Type B pancreatic cell (in vitro differentiated cells): ENCODE results near the gene MAPK13. TPM values are rescaled to one million over a fixed set of nuclear protein-coding genes. Genes with fewer than 3 reads are reported as not detected.
A peak's percentile ranks its signal among the peaks of the same experiment; 100 is the strongest.

Source experiments
- DNase-seq: peaks from one replicate; pipeline ENCODE4 v3.0.0; 2021; ENCODE audit warnings: mixed read lengths; ENCODE audit not compliant: unreplicated experiment; ENCODE audit errors: extremely low spot score
- H3K27ac Mint-ChIP-seq: 2 replicates; pipeline ENCODE4 v1.8.0; 2021; ENCODE audit warnings: mild to moderate bottlenecking, mixed read lengths
- H3K27me3 Mint-ChIP-seq: 2 replicates; pipeline ENCODE4 v1.8.0; 2021; ENCODE audit warnings: mixed read lengths
- H3K36me3 Mint-ChIP-seq: 2 replicates; pipeline ENCODE4 v1.8.0; 2021; ENCODE audit warnings: mixed read lengths
- H3K4me1 Mint-ChIP-seq: one replicate; pipeline ENCODE4 v1.8.0; 2021; ENCODE audit warnings: mixed read lengths; ENCODE audit not compliant: unreplicated experiment
- H3K4me3 Mint-ChIP-seq: 2 replicates; pipeline ENCODE4 v1.8.0; 2021; ENCODE audit warnings: mild to moderate bottlenecking, mixed read lengths
- H3K9me3 Mint-ChIP-seq: 2 replicates; pipeline ENCODE4 v1.8.0; 2021; ENCODE audit warnings: mixed read lengths
- total RNA-seq: library from RNA; stranded (reverse); gene quantifications from 2 replicates; pipeline ENCODE4 v1.2.1, GENCODE V29; 2021; ENCODE audit warnings: low replicate concordance
- TF ChIP-seq, protein P1 (sequence below): fragments of 200-600 bp; sonication (generic); conservative IDR thresholded peaks from 2 replicates; pipeline ENCODE4 v1.5.0; 2021; ENCODE audit warnings: antibody characterized with exemption, mild to moderate bottlenecking

MAPK13 gene
- total RNA-seq, 1 donor from 2014 or later = 29.4 TPM

DNA sequence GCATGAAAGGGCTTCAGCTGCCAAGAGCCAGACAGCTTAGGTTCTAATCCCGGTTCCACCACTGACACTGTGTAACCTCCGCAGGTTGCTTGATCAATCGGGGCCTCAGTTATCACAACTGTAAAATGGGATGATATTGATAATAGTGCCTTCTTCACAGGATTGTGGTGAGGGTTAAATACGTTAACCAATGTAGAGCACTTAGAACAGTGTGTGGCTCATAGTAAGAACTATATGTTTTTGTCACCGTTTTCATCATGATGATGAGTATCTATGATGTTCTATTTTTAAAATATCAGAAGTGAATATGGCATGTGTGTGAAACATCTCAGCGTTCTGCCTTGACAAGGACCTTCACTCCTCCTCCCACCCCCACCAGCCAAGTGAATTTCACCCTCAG lies 10.3 kb upstream of the MAPK13 start:
- Mint-ChIP-seq H3K36me3 (peaks cover 5% of the 10 kb centered on the region), H3K27ac (no peak overlapping the region), H3K4me1 (peaks cover 29% of the 10 kb centered on the region), H3K9me3 (no peaks in the 10 kb centered on the region), H3K4me3 (no peak overlapping the region), H3K27me3 (no peaks in the 10 kb centered on the region)
- TF ChIP-seq, protein P1, sequence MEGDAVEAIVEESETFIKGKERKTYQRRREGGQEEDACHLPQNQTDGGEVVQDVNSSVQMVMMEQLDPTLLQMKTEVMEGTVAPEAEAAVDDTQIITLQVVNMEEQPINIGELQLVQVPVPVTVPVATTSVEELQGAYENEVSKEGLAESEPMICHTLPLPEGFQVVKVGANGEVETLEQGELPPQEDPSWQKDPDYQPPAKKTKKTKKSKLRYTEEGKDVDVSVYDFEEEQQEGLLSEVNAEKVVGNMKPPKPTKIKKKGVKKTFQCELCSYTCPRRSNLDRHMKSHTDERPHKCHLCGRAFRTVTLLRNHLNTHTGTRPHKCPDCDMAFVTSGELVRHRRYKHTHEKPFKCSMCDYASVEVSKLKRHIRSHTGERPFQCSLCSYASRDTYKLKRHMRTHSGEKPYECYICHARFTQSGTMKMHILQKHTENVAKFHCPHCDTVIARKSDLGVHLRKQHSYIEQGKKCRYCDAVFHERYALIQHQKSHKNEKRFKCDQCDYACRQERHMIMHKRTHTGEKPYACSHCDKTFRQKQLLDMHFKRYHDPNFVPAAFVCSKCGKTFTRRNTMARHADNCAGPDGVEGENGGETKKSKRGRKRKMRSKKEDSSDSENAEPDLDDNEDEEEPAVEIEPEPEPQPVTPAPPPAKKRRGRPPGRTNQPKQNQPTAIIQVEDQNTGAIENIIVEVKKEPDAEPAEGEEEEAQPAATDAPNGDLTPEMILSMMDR = no peak
- no peak for DNase-seq

DNA sequence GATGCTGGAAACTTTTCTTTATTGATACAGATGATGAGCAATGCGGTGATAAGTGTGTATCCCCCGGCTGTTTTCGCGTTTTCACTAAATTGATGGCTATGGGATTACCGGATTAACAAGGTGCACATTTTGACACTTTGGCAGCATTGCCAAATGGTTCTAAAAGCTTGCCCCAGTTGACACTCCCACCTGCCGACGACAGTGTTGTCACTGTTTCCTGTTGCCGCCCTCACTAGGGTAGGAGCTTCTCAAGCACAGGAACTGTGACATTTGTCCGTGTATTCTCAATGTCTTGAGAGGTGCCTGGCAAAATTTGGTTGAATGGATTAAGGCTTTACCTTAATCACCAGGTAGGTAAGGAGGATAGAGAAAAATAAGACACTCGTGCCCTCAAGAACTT lies 9.8 kb upstream of the MAPK13 start:
- no peak for DNase-seq
- peak overlapping the region; percentile 12 for H3K27ac Mint-ChIP-seq
- H3K36me3 Mint-ChIP-seq = peaks cover 5% of the 10 kb centered on the region
- peaks cover 27% of the 10 kb centered on the region for H3K4me1 Mint-ChIP-seq
- H3K9me3 Mint-ChIP-seq = no peaks in the 10 kb centered on the region
- H3K4me3 Mint-ChIP-seq = no peak overlapping the region
- TF ChIP-seq, protein P1 = no peak
- no peaks in the 10 kb centered on the region for H3K27me3 Mint-ChIP-seq

- peaks cover 5% of the 10 kb centered on the region for H3K36me3 Mint-ChIP-seq
- no peak for DNase-seq
- peaks cover 27% of the 10 kb centered on the region for H3K4me1 Mint-ChIP-seq
- H3K9me3 Mint-ChIP-seq = no peaks in the 10 kb centered on the region
- H3K27ac Mint-ChIP-seq = peak overlapping the region; percentile 12
- TF ChIP-seq, protein P1 = no peak
- no peak overlapping the region for H3K4me3 Mint-ChIP-seq
- H3K27me3 Mint-ChIP-seq = peaks cover 3% of the 10 kb centered on the region
Measured at GRCh38 chr6:36120979-36121786, 9.1 kb upstream of the MAPK13 start.

DNA sequence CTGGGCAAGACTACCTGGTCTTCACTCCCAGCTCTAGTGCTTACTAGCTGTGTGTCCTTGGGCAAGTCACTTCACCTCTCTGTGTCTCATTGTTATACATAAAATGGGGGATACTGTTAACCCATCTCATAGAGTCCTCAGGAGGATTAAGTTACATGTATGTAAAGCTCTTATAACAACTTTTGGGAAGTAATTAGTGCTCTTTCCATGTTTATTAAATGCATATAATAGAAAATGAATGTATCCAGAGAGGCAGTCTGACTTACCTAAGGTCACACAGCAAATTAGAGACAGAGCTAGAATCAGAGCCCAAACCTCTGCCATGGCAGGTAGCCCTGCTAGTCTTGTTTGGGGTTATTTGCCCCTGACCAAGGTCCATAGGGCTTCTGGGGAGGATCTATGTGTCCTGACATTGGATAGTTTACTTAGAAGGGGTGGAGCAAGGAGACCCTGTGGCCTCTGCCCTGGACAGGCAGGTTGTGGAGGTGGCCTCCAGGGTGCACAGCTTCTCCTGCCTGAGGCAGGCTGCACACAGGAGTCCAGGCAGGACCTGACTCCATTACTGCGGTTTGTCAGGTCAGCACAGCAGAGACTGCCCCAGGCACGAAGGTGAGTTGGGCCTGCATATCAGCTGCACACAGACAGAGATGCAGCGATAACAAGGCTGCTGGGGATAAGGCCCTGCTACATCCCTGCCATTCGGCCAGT lies 8.4 kb upstream of the MAPK13 start:
- Mint-ChIP-seq H3K4me1 (peaks cover 27% of the 10 kb centered on the region), H3K4me3 (no peak overlapping the region), H3K36me3 (no peaks in the 10 kb centered on the region), H3K27me3 (peaks cover 6% of the 10 kb centered on the region), H3K9me3 (no peaks in the 10 kb centered on the region), H3K27ac (no peak overlapping the region)
- TF ChIP-seq, protein P1 = no peak
- DNase-seq = no peak

DNA sequence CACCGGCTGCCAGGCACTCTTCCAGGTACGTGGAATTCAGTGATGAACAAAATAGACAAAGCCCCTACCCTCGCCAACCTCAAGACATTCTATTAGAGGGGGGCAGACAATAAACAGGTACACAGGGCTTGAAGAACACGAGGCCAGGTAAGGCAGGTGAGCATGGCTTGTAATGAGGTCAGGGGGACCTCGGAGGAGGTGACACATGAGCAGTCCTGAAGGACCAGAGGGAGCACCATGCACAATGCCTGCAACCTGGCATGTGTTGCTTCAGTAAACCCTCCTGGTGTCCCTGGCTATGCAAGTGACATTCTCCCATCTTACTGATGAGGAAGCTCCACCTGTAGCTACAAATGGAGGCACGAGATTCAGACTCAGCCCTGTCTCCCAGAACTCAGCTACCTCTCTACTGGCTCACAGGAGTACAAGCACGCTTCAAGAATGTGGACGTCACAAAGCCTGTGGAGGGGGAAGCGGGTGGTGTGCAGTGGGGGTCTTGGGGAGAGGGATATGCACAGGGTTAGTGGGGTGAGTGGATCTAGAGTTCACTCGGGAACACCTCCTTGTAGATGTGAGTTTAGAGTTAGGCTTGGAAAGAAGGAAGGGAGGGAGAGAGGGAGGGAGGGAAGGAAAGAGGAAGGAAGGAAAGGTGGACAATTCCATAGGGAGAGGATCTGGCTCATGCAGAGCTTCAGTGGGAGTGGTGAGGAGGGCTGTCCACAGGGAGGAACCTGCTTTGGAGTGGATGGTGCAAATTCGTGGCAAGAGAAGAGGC lies 7.6 kb upstream of the MAPK13 start:
- DNase-seq = no peak
- Mint-ChIP-seq H3K27ac (peak overlapping the region; percentile 16), H3K4me3 (no peak overlapping the region), H3K4me1 (peaks cover 27% of the 10 kb centered on the region), H3K27me3 (peaks cover 8% of the 10 kb centered on the region), H3K9me3 (no peaks in the 10 kb centered on the region), H3K36me3 (no peaks in the 10 kb centered on the region)
- TF ChIP-seq, protein P1 = no peak
